ENCODE data around the gene CCDC24.
A peak's percentile ranks its signal among the peaks of the same experiment; 100 is the strongest.

Gene CCDC24

DNA sequence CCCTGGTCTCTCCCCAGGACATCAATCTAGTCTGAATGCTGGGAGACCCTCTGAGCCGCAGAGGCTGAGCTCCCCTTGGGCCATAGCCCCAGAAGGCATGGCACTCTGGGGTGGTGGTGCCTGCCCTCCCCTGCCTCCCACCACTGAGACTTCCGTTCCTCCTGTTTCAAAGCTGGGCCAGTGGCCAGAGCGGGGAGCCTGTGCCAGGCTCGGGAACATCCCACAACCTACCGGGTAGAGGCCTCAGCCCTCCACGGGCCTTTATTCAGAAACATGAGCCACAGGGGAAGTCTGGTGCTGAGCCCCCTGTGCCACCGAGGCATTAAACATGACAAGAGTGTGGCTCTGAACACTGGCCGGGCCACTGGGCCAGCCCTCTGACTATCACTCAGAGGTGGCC, 8.1 kb downstream of the CCDC24 start:
- DNase-seq: no peak

DNA sequence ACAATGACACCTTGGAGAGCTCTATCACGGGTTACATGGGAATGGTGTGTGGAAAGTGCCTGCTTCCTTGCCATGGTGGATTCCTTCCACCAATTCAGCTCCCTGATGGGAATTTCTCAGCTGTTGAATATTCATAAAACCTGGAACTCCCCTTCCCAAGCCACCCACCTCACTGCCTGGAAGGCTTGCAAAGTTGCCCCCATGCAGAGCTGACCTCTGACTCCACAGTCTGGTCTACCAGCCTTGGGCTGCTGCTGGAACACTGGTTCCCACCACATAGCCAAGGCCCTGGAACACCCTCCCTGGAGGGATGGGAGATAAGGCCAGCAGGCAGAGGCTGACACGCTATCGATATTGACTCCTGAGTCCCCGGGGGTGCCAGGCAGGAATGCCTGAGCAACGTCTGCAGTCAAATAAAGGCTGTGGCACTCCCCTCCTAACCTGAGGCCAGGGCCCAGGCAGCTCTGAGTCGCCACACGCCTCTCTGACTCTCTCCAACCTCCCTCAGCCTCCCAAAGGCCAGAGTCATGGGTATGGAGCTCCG, 8.8 kb downstream of the CCDC24 start:
- DNase-seq: no peak

DNA sequence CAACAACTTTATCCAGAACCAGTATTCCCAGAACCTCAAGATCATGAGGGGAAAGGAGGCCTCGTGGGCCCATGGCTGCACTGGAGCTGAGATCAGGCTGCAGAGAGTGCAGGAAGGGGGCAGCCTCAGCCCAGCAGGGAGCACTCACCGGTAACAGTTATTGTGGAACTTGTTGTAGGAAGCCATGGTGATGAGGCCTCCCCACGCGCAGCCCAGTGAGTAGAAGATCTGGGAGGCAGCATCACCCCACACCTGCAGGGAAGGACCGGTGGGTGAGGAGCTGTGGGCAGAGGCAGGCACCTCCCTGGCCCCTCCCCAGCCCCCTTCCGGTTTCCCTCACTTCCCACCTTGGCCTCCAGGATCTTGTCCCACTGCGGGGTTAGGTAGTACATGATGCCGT, 10.8 kb downstream of the CCDC24 start:
- DNase-seq: no peak

DNA sequence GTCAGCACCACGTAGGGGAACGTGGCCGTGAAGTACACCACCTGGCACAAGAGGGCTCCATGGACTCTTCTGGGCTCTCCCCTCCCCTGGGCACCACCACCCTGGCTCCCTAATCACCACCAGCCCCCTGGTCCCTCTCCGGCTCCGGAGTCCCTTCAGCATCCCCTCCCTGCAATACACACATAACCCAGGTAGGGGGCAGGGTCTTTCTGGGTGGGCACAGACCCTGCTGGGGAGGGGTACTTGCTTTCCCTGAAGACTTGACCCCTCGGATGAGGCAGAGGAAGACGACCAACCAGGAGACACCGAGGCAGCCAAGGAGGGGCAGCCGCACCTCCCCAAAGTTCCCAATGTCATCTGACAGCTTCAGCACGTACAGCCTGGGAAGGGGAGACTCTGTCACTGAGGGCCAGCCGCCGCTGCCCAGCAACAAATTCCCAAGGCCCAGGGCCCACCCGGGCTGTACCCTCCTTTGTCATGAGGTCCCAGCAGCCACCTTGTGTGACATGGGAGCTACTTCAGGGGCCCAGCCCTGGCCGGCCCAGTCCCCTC, 11.3 kb downstream of the CCDC24 start:
- no peak for DNase-seq

DNA sequence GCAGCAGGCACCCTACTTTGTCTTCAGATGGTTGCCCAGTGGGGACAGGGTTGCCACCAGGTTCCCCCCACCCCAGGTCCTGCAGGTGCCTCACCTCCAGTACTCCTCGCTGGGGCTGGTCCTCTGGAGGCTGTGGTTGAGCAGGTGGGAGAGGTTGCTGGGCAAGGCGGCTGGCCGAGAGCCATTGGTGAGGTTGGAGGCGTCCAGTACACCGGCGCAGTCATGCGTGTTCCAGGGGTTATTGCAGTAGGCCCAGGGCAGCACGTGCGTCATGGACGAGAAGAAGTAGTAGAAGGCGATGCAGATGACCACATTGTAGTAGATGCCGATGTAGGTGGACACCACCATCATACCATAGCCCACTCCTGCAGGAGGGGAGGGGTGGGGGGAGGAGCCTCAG, 16.9 kb downstream of the CCDC24 start:
- DNase-seq: no peak

DNA sequence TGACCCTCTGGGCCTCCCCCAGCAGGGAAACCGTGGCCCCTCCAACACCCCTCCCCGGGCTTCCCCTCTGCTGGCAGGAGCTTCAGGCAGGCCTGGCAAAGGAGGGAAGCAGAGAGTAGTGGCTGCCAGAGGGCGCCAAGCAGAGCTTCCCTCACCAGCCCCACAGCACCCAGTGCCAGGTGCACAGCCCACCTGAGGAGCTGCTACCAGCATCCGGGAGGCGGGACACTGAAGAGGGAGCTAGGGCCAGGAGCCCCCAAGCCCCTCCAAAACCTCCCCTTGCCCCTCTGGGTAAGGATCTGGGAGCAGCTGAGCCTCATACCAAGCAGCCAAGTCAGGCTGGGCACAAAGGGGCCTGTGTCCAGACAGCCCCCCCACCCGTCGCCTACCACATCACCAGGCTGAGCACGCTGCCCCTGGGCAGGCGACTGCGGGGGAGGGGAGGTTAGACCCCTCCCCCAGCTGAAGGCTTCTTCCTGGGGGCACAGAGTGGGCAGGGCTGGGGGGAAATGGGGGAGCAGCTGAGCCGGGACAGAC, 19.6 kb downstream of the CCDC24 start:
- DNase-seq: no peak

DNA sequence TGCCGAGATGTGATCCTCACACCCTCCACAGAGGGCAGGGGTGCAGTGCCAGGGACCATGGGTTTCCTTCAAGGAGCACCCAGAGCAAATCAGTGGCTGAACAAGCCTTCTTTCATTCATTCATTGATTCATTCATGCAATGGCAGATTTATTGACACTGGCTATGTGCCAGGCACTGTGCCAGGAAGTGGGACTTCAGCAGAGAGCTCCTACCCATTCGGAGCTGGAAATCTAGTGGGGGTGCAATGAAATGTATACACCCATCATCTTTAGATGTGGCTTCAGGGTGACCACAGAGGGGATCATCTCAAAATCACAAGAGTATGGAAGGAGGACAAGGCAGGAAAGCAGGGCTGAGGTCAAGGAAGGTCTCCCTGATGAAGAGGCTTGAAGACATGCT, 21.0 kb downstream of the CCDC24 start:
- DNase-seq: no peak

DNA sequence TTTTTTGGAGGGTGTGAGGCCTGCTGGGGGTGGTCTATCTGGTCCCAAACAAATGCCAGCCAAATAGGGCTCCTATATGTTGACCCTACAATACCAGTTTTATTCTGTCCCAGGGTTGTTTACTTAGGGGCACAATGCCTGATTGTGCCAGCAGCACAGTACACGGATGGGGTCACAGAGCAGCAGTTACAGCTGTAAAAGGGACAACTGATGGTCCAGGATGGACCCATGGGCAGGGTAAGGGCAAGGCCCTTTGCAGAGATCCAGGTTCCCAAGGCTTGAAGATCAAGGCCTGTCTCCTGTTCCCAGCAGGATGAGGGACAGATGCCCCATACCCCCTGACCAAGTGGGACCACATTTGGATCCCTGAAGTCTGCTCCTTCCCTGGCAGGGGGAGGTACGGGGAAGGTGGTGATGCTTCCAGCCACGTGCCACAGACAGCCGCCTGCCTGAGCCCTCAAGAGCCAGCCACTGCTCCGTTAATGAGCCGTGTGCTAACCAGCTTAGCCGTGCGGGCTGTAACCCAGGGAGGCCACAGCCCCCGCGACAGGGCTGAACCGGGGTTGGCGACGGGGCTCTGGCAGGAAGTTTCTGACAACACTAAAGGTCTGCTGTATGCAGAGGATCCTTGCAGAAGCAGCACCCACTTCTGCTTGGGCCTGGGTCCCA, 21.7 kb downstream of the CCDC24 start:
- peak; percentile 93 for DNase-seq

DNA sequence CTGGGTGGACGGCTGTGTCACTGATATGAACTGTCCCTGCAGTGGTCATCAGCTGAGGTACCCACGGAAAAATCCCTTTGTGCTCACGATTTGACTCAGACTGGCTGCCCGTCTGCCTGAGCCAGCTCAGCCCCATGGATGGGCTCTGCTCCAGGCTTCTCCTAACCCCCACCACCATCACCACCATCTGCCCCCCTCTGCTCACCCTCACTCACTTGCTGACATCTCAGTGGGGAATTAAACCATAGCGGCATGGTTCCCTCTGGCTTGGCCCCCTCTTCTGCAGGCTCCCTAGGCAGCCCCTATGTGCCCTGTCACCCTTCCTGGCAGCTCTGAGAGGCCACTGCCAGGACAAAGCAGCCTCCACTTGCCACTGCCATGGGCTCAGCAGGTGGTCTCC, 22.6 kb downstream of the CCDC24 start:
- DNase-seq: peak; percentile 74

DNA sequence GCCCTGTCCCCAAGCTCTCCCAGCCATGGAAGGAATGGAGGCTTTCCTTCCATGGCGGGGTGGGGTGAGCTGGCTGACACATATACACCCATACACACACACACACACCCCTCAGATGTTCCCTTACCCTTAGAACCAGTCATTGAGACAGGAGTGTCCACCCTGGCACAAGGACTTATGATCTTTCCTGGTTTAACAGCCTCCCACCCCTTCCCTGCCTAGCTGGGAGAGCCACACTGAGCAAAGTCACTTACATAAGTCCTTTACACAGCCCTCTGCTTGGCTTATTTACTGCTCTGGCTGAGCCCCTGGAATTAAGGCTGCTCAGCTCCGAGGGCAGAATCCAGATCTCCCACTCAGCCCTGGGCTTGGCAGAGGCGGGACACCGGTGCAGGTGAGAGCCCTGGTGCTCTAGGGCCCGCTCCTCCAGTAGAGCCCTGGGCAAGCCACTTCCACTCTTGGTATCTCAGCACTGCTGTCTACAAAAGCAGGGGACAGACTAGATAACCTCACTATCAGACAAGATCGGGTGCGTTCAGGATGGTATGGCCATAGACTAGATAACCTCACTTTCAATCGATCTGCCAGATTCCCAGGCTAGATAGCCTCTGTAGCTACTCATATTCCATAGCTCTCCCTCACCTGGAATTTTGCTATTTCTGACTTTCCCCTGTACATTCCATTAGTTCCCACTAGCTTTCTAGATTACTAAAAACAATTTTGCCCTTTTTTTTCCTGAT, 23.1 kb downstream of the CCDC24 start:
- peak; percentile 82 for DNase-seq

DNA sequence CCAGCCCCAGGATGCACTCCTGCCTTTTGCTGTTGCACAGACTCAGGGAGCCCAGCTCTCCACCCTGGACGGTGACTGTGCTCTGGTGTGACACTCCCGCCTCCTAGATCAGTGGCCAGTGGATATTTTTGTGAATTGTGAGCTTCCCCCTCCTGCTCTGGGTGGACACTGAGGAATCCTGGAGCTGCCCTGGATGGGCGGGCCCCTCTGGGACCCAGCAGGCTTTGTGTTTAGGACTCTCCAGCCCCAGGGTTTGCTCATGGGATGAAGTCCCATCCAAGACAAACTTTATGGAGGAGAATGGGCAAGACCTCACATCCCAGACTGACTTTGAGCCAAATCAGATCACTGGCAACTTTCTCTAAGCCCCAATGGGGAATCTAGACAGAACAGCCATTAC, 23.8 kb downstream of the CCDC24 start:
- no peak for DNase-seq

DNA sequence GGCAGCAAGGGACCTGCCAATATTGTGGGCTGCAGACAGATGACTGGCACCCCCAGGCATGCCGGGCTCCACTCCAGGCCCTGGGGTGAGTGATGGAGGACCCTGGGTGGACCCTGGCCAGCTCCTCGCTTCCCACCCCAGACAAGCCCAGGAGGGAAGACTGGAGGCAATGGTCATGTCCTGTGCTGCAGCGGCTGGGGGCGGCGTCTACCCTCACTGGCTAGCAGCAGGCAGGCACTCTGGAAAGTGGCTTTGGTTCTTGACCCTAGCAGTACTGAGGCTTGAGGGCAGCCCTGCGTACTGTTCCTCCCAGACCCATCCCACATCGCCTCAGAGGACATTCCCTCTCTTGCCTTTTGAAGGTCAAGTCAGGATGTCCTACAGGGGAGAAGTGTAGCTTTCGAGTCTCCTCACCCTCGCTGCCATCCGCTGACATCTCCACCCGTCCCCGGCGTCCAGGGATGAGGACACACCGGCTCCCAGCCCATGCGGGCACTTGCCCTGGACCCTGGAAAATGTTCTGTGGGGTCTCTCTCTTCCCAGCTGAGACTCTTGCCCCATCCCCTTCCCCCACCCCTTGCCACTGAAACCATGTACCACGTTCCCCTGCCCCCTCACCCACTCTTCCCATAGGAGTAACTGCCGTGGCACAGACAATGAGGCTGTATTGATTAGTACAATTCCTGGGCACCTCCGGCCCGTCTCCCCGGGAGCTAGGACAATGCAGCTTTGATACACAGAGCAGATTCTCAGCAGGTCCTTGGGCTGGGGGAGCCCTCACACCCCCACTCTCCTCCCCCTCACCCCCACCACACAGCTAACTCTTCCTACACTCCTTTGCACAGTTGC, 24.9 kb downstream of the CCDC24 start:
- DNase-seq: no peak

DNA sequence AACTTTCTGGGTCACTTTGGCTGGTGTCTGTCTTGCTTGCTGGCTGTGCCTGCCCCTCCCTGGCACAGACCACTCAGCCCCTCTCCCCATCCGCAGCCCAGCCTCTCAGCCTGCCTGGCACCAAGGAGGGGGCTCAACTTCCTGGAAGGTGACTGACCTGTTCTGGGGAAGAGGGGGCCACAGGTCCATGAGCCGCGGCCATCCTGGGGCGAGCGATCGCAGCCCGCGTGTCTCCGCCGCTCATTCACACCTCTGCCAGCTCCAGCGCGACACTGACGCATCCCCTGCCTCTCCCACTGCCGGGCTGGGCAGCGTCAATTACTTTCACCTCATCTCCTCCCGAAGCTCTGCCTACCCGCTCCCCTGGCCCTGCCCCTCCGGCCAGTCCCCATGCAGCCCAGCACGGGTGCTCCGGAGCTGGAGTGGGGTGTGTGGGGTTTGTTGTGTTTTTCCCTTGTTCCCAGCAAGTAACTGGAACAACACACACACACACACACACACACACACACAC, 25.5 kb downstream of the CCDC24 start:
- DNase-seq: no peak

DNA sequence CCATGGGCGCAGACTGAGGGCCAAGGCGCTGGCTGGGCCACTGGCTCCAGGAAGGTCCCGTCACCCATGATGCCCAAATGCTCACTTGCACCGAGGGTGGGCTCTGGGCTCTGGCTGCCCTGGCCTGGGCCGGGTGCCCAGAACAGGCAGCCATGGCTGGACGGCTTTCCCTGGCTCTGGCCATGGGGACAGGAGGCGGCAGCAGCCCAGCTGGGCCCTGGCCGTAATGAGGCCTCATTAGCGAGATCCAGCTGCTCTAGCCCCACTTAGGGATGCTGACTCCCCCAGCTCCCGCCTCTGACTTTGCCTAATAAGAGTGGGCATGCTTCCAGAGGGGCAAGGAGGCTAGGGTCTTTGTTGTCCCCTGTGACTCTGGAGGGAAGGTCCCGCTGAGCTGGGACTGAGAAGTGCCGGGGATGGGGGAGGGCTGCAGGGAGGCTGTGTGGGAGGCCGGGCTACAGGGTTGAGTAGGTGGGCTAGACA, 28.1 kb downstream of the CCDC24 start:
- no peak for DNase-seq

DNA sequence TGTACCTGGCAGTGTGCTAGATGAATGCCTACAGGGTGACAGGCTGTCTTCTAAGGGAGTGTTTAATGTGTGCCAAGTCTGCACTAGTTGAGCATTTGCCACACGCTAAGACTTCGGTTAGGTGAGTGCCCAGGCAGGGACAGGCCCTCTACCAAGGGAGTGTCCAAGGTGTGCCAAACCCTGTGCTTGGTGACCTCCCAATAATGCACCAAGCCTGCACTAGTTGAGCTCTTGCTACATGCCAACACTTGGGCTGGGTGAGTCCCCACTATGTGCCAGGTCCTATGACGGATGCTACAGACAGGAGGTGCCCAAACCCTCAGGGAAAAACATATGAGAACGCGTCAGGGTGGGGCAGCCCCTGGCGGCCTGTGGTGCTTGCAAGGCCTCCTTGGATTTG, 29.1 kb downstream of the CCDC24 start:
- DNase-seq: no peak

DNA sequence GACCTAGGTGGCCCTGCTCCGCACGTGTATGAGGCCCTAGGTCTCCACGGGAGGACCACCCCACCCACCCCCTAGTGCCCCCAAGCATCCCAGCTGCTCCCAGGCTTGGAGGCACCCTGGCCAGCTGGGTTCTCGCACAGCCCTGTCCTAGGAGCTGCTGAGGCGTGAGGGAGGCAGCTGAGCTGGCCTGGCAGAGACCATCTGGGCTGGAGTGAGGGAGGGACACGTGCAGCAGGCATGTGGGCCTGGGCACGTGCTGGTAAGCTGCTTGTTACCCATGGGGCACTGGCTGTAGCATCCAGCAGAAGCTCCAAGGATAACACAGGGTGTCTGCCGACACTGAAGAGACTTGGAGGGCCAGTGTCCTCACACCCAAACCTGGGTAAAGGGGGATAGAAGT, 29.8 kb downstream of the CCDC24 start:
- DNase-seq: no peak

DNA sequence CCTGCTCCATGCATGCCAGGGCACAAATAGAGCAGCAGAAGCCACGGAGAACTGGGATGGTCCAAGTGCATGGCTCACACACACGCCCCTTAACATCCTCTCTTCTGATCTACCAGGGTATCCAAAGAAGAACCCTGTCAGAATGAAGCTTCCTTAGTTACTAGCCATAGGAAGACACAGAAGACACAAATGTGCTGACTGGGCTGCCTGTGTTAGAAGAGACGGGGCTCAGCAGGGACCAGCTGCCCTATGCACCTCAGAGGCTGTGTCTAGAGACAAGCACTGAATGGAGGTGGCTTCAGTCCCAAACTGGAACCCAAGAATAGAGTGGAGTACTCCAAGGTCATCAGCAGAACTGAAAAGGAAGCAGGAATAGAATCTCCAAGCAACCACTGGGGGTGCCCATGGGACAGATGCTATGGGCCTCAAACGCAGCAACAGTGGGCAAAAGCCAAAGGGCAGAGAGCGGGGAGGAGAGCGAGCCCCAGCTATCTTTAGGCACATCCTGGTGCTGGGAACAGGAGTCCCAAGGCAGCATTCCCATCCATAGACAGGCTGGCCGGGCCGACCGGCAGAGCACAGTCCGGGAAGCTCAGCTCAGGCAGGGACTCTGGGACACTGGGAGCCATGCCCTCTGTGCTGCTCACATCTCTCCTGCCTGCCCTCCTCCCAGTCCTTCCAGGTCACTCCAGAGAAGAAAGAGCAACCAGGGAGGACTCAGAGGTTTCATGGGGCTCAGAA, 30.4 kb downstream of the CCDC24 start:
- no peak for DNase-seq

DNA sequence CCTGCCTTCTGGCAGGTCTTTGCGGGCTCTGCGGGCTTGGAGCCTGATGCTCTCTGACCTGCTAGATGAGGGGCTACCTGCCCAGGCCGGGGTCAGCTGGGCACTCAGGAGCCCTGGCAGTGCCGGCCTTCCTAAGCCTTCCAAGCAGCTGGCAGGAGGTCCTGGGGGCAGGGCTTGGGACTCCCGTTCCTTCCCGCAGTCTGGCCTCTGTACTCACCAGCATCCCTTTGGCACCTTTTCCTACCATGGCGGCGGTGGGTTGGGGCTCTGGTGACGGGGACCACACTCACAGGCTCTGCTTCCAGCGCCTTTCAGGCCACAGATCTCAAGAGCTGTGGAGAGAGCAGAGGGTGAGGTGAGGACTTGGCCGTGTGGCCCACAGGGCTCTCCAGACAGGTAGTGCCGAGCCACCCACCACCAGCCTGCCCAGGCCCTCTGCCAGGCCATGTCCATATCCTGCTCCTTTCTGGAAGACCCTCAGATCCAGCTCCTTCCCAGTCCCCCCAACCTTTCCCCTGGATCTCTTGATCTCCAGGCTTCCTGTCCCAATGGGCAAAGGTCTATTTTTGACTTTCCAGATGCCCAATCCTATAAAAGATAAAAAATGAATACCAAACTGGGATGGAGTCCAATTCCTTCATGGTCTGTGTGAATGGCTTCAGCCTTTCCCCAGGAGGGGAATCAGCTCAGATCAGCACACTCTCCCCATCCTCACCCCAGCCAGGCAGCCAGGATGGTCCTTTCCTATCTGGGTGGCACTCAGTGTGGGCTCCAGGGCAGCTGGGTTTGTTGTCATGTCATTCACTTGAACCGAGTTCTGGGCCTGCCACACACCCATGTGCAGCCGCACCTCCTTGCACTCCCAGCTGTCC, 32.9 kb downstream of the CCDC24 start:
- no peak for DNase-seq

DNA sequence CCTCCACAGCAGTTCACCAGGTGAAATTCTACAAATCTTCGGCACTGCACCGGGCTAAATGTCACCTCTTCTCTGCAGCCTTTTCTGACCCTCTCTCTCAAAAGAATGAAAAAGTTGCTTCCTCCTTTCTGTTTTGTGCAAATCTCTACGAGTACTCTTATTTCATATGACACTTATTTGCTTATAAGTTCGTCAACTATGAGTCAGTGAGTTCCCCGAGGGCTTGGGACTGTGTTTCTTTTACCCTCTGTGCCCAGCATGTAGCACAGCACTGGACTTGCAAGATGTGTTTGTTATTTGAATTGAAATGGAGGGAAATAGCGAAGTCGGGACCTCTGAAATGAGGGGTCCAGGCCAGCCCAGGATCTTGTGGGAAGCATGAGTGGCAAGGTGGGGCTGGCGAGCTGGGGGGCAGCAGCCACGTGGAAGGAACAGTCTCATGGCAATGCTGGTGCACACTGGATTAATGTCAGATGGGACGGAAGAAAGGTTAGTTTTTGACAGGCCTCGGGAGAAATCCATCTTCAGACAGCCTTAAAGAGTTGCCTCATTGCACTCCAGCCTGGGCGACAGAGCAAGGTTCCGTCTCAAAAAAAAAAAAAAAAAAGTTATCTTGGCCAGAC, 33.6 kb downstream of the CCDC24 start:
- no peak for DNase-seq

DNA sequence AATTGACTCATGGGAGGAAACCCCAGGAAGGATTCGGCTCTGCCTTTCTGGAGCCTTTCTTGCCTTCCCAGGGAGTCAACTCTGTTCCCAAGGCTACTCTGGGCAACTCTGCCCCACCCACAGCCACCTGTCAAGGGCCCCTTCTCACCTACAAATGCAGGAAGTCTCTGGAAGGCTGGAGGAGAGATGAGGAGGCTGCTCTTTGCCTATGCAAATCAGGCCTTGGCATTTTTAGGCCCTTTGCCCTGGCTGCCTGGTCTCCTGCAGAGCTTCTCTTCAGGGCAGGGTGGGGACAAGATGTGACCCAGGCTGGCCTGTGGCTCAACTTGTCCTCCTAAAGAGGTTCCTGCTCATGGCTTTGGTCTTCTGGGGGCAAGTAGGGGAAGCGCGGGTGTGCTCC, 34.4 kb downstream of the CCDC24 start:
- DNase-seq: peak; percentile 62
